ENCODE data around the gene B4GALT1.
A peak's percentile ranks its signal among the peaks of the same experiment; 100 is the strongest.
"Not testable (repeated sequence)": the region's sequence is repeated elsewhere in the genome, so short reads cannot be mapped to it uniquely, and the experiment has no call there.

Gene B4GALT1

GRCh38 chr9:33161011-33161588 lies 6.0 kb downstream of the B4GALT1 start:
- peak; percentile 33 to 52 for DNase-seq

GRCh38 chr9:33160446-33160845 lies 6.7 kb downstream of the B4GALT1 start:
- not testable (repeated sequence) for DNase-seq

GRCh38 chr9:33159777-33160127 lies 7.4 kb downstream of the B4GALT1 start:
- DNase-seq = peak; percentile 69 to 71

GRCh38 chr9:33158843-33159776 lies 8.0 kb downstream of the B4GALT1 start:
- peak in 1 of 2 donors; percentile 21 for DNase-seq

- peak in 1 of 2 donors; percentile 14 for DNase-seq
Measured at GRCh38 chr9:33157960-33158842, 8.9 kb downstream of the B4GALT1 start.

GRCh38 chr9:33155393-33155792 lies 11.7 kb downstream of the B4GALT1 start:
- DNase-seq = peak in 1 of 2 donors; percentile 9

GRCh38 chr9:33154371-33154770 lies 12.8 kb downstream of the B4GALT1 start:
- DNase-seq = no peak

GRCh38 chr9:33153666-33154065 lies 13.5 kb downstream of the B4GALT1 start:
- no peak for DNase-seq

- DNase-seq = no peak
Measured at GRCh38 chr9:33153001-33153400, 14.1 kb downstream of the B4GALT1 start.

GRCh38 chr9:33151601-33152000 lies 15.5 kb downstream of the B4GALT1 start:
- no peak for DNase-seq

- DNase-seq = no peak
Measured at GRCh38 chr9:33151007-33151557, 16.1 kb downstream of the B4GALT1 start.

- DNase-seq = no peak
Measured at GRCh38 chr9:33148367-33149014, 18.6 kb downstream of the B4GALT1 start.

- no peak for DNase-seq
Measured at GRCh38 chr9:33147416-33148169, 19.5 kb downstream of the B4GALT1 start.

- DNase-seq = no peak
Measured at GRCh38 chr9:33146298-33146697, 20.8 kb downstream of the B4GALT1 start.

GRCh38 chr9:33144551-33144950 lies 22.6 kb downstream of the B4GALT1 start:
- no peak for DNase-seq

- DNase-seq = no peak
Measured at GRCh38 chr9:33143241-33143661, 23.9 kb downstream of the B4GALT1 start.

- DNase-seq = no peak
Measured at GRCh38 chr9:33142535-33142934, 24.6 kb downstream of the B4GALT1 start.

GRCh38 chr9:33140401-33141360 lies 26.5 kb downstream of the B4GALT1 start:
- no peak for DNase-seq

- DNase-seq = no peak
Measured at GRCh38 chr9:33139421-33140228, 27.5 kb downstream of the B4GALT1 start.

Data from stimulated activated CD4-positive, alpha-beta T cell treated with anti-CD3 and anti-CD28 coated beads, Interleukin-2, amount 100 ng/mL, for 24 hours (primary cell).